ENCODE results near the gene CEP44. TPM values are rescaled to one million over a fixed set of nuclear protein-coding genes. Genes with fewer than 3 reads are reported as not detected.
"Not testable (repeated sequence)": the region's sequence is repeated elsewhere in the genome, so short reads cannot be mapped to it uniquely, and the experiment has no call there.

Gene CEP44
- total and polyA plus RNA-seq, 2 donors (not counting 1 experiment from before 2014, with no cell fraction given): 6.7 to 13.5 TPM

- H3K9ac ChIP-seq (ENCODE audit: insufficient read depth, low read length): no peak overlapping the region
- no peaks in the 10 kb centered on the region for H3K4me1 ChIP-seq (ENCODE audit: control insufficient read depth, extremely low read depth, insufficient read depth, low read length)
- no peak overlapping the region for H3K4me2 ChIP-seq (ENCODE audit: extremely low read depth, insufficient read depth, low read length)
- no peaks in the 10 kb centered on the region for H3K27me3 ChIP-seq (ENCODE audit: control insufficient read depth, insufficient read depth, low read length)
- no peak overlapping the region for H3K27ac ChIP-seq (ENCODE audit: insufficient read depth, low read length)
- H3K4me3 ChIP-seq (replicated peaks in 1 of 4; ENCODE audit: control extremely low read depth in 1 of 4, insufficient read depth in 1 of 4, low read depth in 3 of 4, low read length in 4 of 4): no peak overlapping the region
- H3K36me3 ChIP-seq (ENCODE audit: control insufficient read depth, insufficient read depth, low read length): no peaks in the 10 kb centered on the region
- TF ChIP-seq, protein P1, sequence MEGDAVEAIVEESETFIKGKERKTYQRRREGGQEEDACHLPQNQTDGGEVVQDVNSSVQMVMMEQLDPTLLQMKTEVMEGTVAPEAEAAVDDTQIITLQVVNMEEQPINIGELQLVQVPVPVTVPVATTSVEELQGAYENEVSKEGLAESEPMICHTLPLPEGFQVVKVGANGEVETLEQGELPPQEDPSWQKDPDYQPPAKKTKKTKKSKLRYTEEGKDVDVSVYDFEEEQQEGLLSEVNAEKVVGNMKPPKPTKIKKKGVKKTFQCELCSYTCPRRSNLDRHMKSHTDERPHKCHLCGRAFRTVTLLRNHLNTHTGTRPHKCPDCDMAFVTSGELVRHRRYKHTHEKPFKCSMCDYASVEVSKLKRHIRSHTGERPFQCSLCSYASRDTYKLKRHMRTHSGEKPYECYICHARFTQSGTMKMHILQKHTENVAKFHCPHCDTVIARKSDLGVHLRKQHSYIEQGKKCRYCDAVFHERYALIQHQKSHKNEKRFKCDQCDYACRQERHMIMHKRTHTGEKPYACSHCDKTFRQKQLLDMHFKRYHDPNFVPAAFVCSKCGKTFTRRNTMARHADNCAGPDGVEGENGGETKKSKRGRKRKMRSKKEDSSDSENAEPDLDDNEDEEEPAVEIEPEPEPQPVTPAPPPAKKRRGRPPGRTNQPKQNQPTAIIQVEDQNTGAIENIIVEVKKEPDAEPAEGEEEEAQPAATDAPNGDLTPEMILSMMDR (conservative IDR thresholded peaks at IDR 0.05 in 1 of 2, IDR thresholded peaks at IDR 0.05 in 1 of 2; ENCODE audit: low read depth in 1 of 2, low read length in 2 of 2): no peak
- no peak for TF ChIP-seq EZH2 (IDR thresholded peaks at IDR 0.05; ENCODE audit: low read length, missing control alignments)
- DNase-seq (ENCODE audit: low read depth in 2 of 2): no peak
- H3K9me3 ChIP-seq (ENCODE audit: control insufficient read depth, insufficient read depth, low read depth, low read length): no peaks in the 10 kb centered on the region
- no peaks in the 10 kb centered on the region for H3K79me2 ChIP-seq (ENCODE audit: control insufficient read depth, insufficient read depth, low read length)
- H4K20me1 ChIP-seq (ENCODE audit: control insufficient read depth, extremely low read depth, insufficient read depth, low read length): no peaks in the 10 kb centered on the region
- H2AFZ ChIP-seq (ENCODE audit: low read length): no peak overlapping the region
These were observed 91.7 kb downstream of the CEP44 start for GRCh38 chr4:174375422-174375821.

GRCh38 chr4:174377613-174378012 lies 93.9 kb downstream of the CEP44 start:
- no peaks in the 10 kb centered on the region for H4K20me1 ChIP-seq (ENCODE audit: control insufficient read depth, extremely low read depth, insufficient read depth, low read length)
- no peaks in the 10 kb centered on the region for H3K9me3 ChIP-seq (ENCODE audit: control insufficient read depth, insufficient read depth, low read depth, low read length)
- TF ChIP-seq EZH2 (IDR thresholded peaks at IDR 0.05; ENCODE audit: low read length, missing control alignments): no peak
- TF ChIP-seq, protein P1 (conservative IDR thresholded peaks at IDR 0.05 in 1 of 2, IDR thresholded peaks at IDR 0.05 in 1 of 2; ENCODE audit: low read depth in 1 of 2, low read length in 2 of 2): no peak
- H3K4me1 ChIP-seq (ENCODE audit: control insufficient read depth, extremely low read depth, insufficient read depth, low read length): no peaks in the 10 kb centered on the region
- H3K36me3 ChIP-seq (ENCODE audit: control insufficient read depth, insufficient read depth, low read length): no peaks in the 10 kb centered on the region
- H3K4me2 ChIP-seq (ENCODE audit: extremely low read depth, insufficient read depth, low read length): no peak overlapping the region
- no peak overlapping the region for H3K4me3 ChIP-seq (replicated peaks in 1 of 4; ENCODE audit: control extremely low read depth in 1 of 4, insufficient read depth in 1 of 4, low read depth in 3 of 4, low read length in 4 of 4)
- DNase-seq (ENCODE audit: low read depth in 2 of 2): peak in 1 of 2 donors; percentile 36
- no peak overlapping the region for H3K9ac ChIP-seq (ENCODE audit: insufficient read depth, low read length)
- no peak overlapping the region for H3K27ac ChIP-seq (ENCODE audit: insufficient read depth, low read length)
- H2AFZ ChIP-seq (ENCODE audit: low read length): no peak overlapping the region
- no peaks in the 10 kb centered on the region for H3K27me3 ChIP-seq (ENCODE audit: control insufficient read depth, insufficient read depth, low read length)
- H3K79me2 ChIP-seq (ENCODE audit: control insufficient read depth, insufficient read depth, low read length): no peaks in the 10 kb centered on the region

DNA sequence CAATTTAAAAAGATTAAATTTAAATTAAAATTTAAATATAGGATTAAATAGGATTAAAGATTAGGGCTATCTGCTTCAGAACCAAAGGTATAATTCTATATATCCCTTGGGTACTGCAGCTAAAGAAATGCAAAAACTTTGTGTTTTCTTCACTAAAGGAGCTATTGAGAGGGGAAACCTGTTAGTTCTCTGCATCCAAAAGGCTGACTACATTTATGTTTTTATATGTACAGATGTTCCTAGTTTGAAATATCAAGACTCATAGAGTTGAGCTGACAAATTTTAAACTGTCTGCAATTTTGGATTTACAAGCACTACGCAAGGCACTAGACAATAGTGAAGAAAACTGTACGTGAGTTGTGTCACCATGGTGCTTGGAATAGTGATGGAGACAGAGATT lies 95.2 kb downstream of the CEP44 start:
- no peak overlapping the region for H3K4me3 ChIP-seq (replicated peaks in 1 of 4; ENCODE audit: control extremely low read depth in 1 of 4, insufficient read depth in 1 of 4, low read depth in 3 of 4, low read length in 4 of 4)
- no peaks in the 10 kb centered on the region for H4K20me1 ChIP-seq (ENCODE audit: control insufficient read depth, extremely low read depth, insufficient read depth, low read length)
- H3K27me3 ChIP-seq (ENCODE audit: control insufficient read depth, insufficient read depth, low read length): no peaks in the 10 kb centered on the region
- H3K9me3 ChIP-seq (ENCODE audit: control insufficient read depth, insufficient read depth, low read depth, low read length): no peaks in the 10 kb centered on the region
- no peak overlapping the region for H3K27ac ChIP-seq (ENCODE audit: insufficient read depth, low read length)
- no peaks in the 10 kb centered on the region for H3K79me2 ChIP-seq (ENCODE audit: control insufficient read depth, insufficient read depth, low read length)
- no peak overlapping the region for H3K4me2 ChIP-seq (ENCODE audit: extremely low read depth, insufficient read depth, low read length)
- H3K9ac ChIP-seq (ENCODE audit: insufficient read depth, low read length): no peak overlapping the region
- TF ChIP-seq EZH2 (IDR thresholded peaks at IDR 0.05; ENCODE audit: low read length, missing control alignments): no peak
- TF ChIP-seq, protein P1 (conservative IDR thresholded peaks at IDR 0.05 in 1 of 2, IDR thresholded peaks at IDR 0.05 in 1 of 2; ENCODE audit: low read depth in 1 of 2, low read length in 2 of 2): no peak
- H2AFZ ChIP-seq (ENCODE audit: low read length): no peak overlapping the region
- no peak for DNase-seq (ENCODE audit: low read depth in 2 of 2)
- no peaks in the 10 kb centered on the region for H3K36me3 ChIP-seq (ENCODE audit: control insufficient read depth, insufficient read depth, low read length)
- no peaks in the 10 kb centered on the region for H3K4me1 ChIP-seq (ENCODE audit: control insufficient read depth, extremely low read depth, insufficient read depth, low read length)

DNA sequence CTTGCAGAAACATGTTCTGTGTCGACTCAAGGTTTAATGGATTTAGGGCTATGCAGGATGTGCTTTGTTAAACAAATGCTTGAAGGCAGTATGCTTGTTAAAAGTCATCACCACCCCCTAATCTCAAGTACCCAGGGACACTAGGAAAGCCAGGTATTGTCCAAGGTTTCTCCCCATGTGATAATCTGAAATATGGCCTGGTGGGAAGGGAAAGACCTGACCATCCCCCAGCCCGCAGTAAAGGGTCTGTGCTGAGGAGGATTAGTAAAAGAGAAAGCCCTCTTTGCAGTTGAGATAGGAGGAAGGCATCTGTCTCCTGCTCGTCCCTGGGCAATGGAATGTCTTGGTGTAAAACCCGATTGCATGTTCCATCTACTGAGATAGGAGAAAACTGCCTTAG lies 96.5 kb downstream of the CEP44 start:
- not testable (repeated sequence) for H3K9me3 ChIP-seq (ENCODE audit: control insufficient read depth, insufficient read depth, low read depth, low read length); H3K4me3 ChIP-seq (replicated peaks in 1 of 4; ENCODE audit: control extremely low read depth in 1 of 4, insufficient read depth in 1 of 4, low read depth in 3 of 4, low read length in 4 of 4); H3K4me2 ChIP-seq (ENCODE audit: extremely low read depth, insufficient read depth, low read length); H3K4me1 ChIP-seq (ENCODE audit: control insufficient read depth, extremely low read depth, insufficient read depth, low read length); H2AFZ ChIP-seq (ENCODE audit: low read length); H3K36me3 ChIP-seq (ENCODE audit: control insufficient read depth, insufficient read depth, low read length); H4K20me1 ChIP-seq (ENCODE audit: control insufficient read depth, extremely low read depth, insufficient read depth, low read length); H3K79me2 ChIP-seq (ENCODE audit: control insufficient read depth, insufficient read depth, low read length); H3K27ac ChIP-seq (ENCODE audit: insufficient read depth, low read length); H3K27me3 ChIP-seq (ENCODE audit: control insufficient read depth, insufficient read depth, low read length); H3K9ac ChIP-seq (ENCODE audit: insufficient read depth, low read length); DNase-seq (ENCODE audit: low read depth in 2 of 2)
